H9 (cell line): ENCODE results near the gene GXYLT2. TPM values are rescaled to one million over a fixed set of nuclear protein-coding genes. Genes with fewer than 3 reads are reported as not detected.

Experiments
- DNase-seq: peaks from one replicate; pipeline ENCODE4 v3.0.0-alpha.2; 2017
- H2AFZ ChIP-seq: one replicate; pipeline ENCODE4 v1.6.1; 2013; ENCODE audit warnings: mild to moderate bottlenecking, low read length, control low read depth, moderate library complexity
- H2AK5ac ChIP-seq: 2 replicates; pipeline ENCODE4 v1.6.1; 2013; ENCODE audit warnings: low read length, control low read depth, mixed read lengths; ENCODE audit not compliant: insufficient read length
- H2BK120ac ChIP-seq: one replicate; pipeline ENCODE4 v1.6.1; 2013; ENCODE audit warnings: low read depth, mild to moderate bottlenecking, low read length, control low read depth, inconsistent platforms; ENCODE audit not compliant: poor library complexity, severe bottlenecking
- H2BK12ac ChIP-seq: 2 replicates; pipeline ENCODE4 v1.6.1; 2013; ENCODE audit warnings: low read length, control low read depth, mixed read lengths, low read depth; ENCODE audit not compliant: insufficient read length
- H2BK15ac ChIP-seq: 2 replicates; pipeline ENCODE4 v1.6.1; 2013; ENCODE audit warnings: low read depth, low read length, control low read depth
- H2BK20ac ChIP-seq: one replicate; pipeline ENCODE4 v1.6.1; 2013; ENCODE audit warnings: low read depth, mild to moderate bottlenecking, low read length, control low read depth, inconsistent platforms; ENCODE audit not compliant: poor library complexity, severe bottlenecking
- H2BK5ac ChIP-seq: 2 replicates; pipeline ENCODE4 v1.6.1; 2013; ENCODE audit warnings: low read length, control low read depth, mixed read lengths; ENCODE audit not compliant: insufficient read length
- H3K14ac ChIP-seq: 2 replicates; pipeline ENCODE4 v1.6.1; 2013; ENCODE audit warnings: low read length, control low read depth; ENCODE audit not compliant: insufficient read depth
- H3K18ac ChIP-seq: 2 replicates; pipeline ENCODE4 v1.6.1; 2013; ENCODE audit warnings: low read depth, mild to moderate bottlenecking, mixed read lengths, low read length, control low read depth; ENCODE audit not compliant: insufficient read length
- H3K23ac ChIP-seq: 2 replicates; pipeline ENCODE4 v1.6.1; 2013; ENCODE audit warnings: low read length, control low read depth, mixed read lengths, low read depth; ENCODE audit not compliant: insufficient read length
- H3K23me2 ChIP-seq: 2 replicates; pipeline ENCODE4 v1.6.1; 2013; ENCODE audit warnings: low read depth, mild to moderate bottlenecking, mixed read lengths, low read length, control low read depth; ENCODE audit not compliant: insufficient read length, poor library complexity, severe bottlenecking
- H3K27ac ChIP-seq: 2 replicates; pipeline ENCODE4 v1.5.1; 2013; ENCODE audit warnings: low read length, control low read depth, mixed read lengths, low read depth; ENCODE audit not compliant: insufficient read length
- H3K27me3 ChIP-seq: 2 replicates; pipeline ENCODE4 v1.6.1; 2013; ENCODE audit warnings: low read length, control low read depth, inconsistent platforms; ENCODE audit not compliant: insufficient read depth
- H3K4ac ChIP-seq: 2 replicates; pipeline ENCODE4 v1.6.1; 2013; ENCODE audit warnings: low read depth, mild to moderate bottlenecking, control low read depth, inconsistent platforms, low read length, moderate library complexity
- H3K4me1 ChIP-seq: 2 replicates; pipeline ENCODE4 v1.6.1; 2013; ENCODE audit warnings: low read length, control low read depth, inconsistent platforms; ENCODE audit not compliant: insufficient read depth
- H3K4me2 ChIP-seq: 2 replicates; pipeline ENCODE4 v1.6.1; 2013; ENCODE audit warnings: low read length, control low read depth, mixed read lengths; ENCODE audit not compliant: insufficient read length, insufficient read depth
- H3K56ac ChIP-seq: 2 replicates; pipeline ENCODE4 v1.6.1; 2013; ENCODE audit warnings: low read depth, mild to moderate bottlenecking, mixed read lengths, low read length, control low read depth; ENCODE audit not compliant: insufficient read length
- H3K79me1 ChIP-seq: 2 replicates; pipeline ENCODE4 v1.6.1; 2013; ENCODE audit warnings: low read depth, mild to moderate bottlenecking, moderate library complexity, low read length, control low read depth, inconsistent platforms; ENCODE audit not compliant: insufficient read depth, poor library complexity, severe bottlenecking
- H3K79me2 ChIP-seq: 2 replicates; pipeline ENCODE4 v1.6.1; 2013; ENCODE audit warnings: low read length, control low read depth, inconsistent platforms; ENCODE audit not compliant: insufficient read depth
- H3K9ac ChIP-seq: 2 replicates; pipeline ENCODE4 v1.6.1; 2013; ENCODE audit warnings: low read length, control low read depth, mixed read lengths; ENCODE audit not compliant: insufficient read length; ENCODE audit errors: extremely low read depth
- H3K9me3 ChIP-seq: one replicate; pipeline ENCODE4 v1.6.1; 2013; ENCODE audit warnings: low read depth, low read length, inconsistent platforms; ENCODE audit not compliant: control insufficient read depth
- H3T11ph ChIP-seq: one replicate; pipeline ENCODE4 v1.6.1; 2013; ENCODE audit warnings: mild to moderate bottlenecking, low read length, control low read depth, inconsistent platforms
- H4K20me1 ChIP-seq: one replicate; pipeline ENCODE4 v1.6.1; 2013; ENCODE audit not compliant: control insufficient read depth, insufficient read length, insufficient read depth
- H4K5ac ChIP-seq: 2 replicates; pipeline ENCODE4 v1.6.1; 2013; ENCODE audit warnings: low read depth, mild to moderate bottlenecking, mixed read lengths, low read length, control low read depth; ENCODE audit not compliant: insufficient read length
- H4K8ac ChIP-seq: replicated peaks from 2 replicates; pipeline ENCODE4 v1.6.1; 2013; ENCODE audit warnings: low read length, control low read depth, mixed read lengths, low read depth; ENCODE audit not compliant: insufficient read length
- H4K91ac ChIP-seq: 2 replicates; pipeline ENCODE4 v1.6.1; 2013; ENCODE audit warnings: low read depth, mild to moderate bottlenecking, moderate library complexity, mixed read lengths, low read length, control low read depth; ENCODE audit not compliant: insufficient read length
- H3K27ac Mint-ChIP-seq, 3 experiments: 2 replicates in 2 of 3; 3 replicates in 1 of 3; pipeline ENCODE4 v1.8.0; 2020 to 2021; ENCODE audit warnings: mixed read lengths in 3 of 3, mild to moderate bottlenecking in 1 of 3, moderate library complexity in 1 of 3
- H3K27me3 Mint-ChIP-seq: 2 replicates; pipeline ENCODE4 v1.8.0; 2021; ENCODE audit warnings: low read depth, mild to moderate bottlenecking, moderate library complexity, mixed read lengths
- H3K36me3 Mint-ChIP-seq, 3 experiments: 2 replicates in 2 of 3; 3 replicates in 1 of 3; pipeline ENCODE4 v1.8.0; 2020 to 2021; ENCODE audit warnings: low read depth in 3 of 3, mixed read lengths in 3 of 3; ENCODE audit not compliant: insufficient read depth in 1 of 3
- H3K4me1 Mint-ChIP-seq, 2 experiments: 2 replicates each; pipeline ENCODE4 v1.8.0; 2020; ENCODE audit warnings: mixed read lengths in 2 of 2
- H3K4me3 Mint-ChIP-seq, 2 experiments: 2 replicates in 1 of 2; 3 replicates in 1 of 2; pipeline ENCODE4 v1.8.0; 2020 to 2021; ENCODE audit warnings: mild to moderate bottlenecking in 2 of 2, mixed read lengths in 2 of 2, moderate library complexity in 1 of 2
- H3K9me3 Mint-ChIP-seq, 2 experiments: 2 replicates in 1 of 2; 3 replicates in 1 of 2; pipeline ENCODE4 v1.8.0; 2020; ENCODE audit warnings: mild to moderate bottlenecking in 2 of 2, mixed read lengths in 2 of 2, moderate library complexity in 1 of 2
- WGBS: extraction: QIAGEN DNeasy Blood & Tissue Kit; methylation state at CpG from one replicate; pipeline ENCODE4 v1.1.7; 2013; ENCODE audit warnings: missing lambda C conversion rate, low lambda C conversion rate, mixed read lengths; ENCODE audit not compliant: insufficient read length; ENCODE audit errors: extremely low coverage; 5-methylcytosine and 5-hydroxymethylcytosine counted together
- total RNA-seq: library from RNA; stranded (reverse); gene quantifications from 2 replicates; pipeline ENCODE4 v1.2.1, GENCODE V29; 2021
- TF ChIP-seq, protein P1 (sequence below): fragments of 200-600 bp; sonication (generic); conservative IDR thresholded peaks from 3 replicates; pipeline ENCODE4 v1.8.0; 2021; ENCODE audit warnings: antibody characterized with exemption, mild to moderate bottlenecking

The GXYLT2 gene
- total RNA-seq, 1 experiment from 2014 or later, result 2.0 TPM

DNA sequence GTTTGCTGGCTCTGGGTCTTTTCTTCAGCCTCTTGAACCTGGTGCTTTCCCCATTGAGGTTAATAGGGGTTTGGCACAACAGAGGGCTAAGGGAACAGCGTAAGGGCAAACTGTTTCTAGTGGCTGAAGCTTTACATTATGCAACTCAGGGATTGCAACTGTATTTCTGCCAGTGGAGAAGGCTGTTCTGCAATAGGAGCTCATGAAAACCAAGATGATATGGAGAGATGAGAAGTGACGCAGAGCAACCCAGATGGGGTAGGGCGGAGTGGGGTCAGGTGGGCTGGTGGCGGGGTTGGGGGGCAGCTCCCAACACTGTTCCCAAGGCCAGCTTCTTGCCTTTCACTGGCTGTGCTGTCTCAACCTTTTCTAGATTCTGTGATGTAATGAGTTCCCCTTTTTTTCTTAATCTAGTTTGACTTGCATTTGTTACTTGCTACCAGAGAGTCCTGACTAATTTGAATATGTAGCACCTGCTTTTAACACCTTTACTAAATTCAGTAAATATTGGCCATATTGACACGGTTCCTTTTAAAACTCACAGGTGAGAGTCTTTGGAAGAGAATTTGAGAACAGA lies 7.2 kb downstream of the GXYLT2 start:
- H3K4ac ChIP-seq, result no peak overlapping the region
- no peak overlapping the region for H3K18ac ChIP-seq
- H2BK120ac ChIP-seq, result no peak overlapping the region
- H3K79me2 ChIP-seq, result no peaks in the 10 kb centered on the region
- H3K9me3 ChIP-seq, result no peaks in the 10 kb centered on the region
- no peak overlapping the region for H2BK15ac ChIP-seq
- TF ChIP-seq, protein P1, sequence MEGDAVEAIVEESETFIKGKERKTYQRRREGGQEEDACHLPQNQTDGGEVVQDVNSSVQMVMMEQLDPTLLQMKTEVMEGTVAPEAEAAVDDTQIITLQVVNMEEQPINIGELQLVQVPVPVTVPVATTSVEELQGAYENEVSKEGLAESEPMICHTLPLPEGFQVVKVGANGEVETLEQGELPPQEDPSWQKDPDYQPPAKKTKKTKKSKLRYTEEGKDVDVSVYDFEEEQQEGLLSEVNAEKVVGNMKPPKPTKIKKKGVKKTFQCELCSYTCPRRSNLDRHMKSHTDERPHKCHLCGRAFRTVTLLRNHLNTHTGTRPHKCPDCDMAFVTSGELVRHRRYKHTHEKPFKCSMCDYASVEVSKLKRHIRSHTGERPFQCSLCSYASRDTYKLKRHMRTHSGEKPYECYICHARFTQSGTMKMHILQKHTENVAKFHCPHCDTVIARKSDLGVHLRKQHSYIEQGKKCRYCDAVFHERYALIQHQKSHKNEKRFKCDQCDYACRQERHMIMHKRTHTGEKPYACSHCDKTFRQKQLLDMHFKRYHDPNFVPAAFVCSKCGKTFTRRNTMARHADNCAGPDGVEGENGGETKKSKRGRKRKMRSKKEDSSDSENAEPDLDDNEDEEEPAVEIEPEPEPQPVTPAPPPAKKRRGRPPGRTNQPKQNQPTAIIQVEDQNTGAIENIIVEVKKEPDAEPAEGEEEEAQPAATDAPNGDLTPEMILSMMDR, result no peak
- H2AK5ac ChIP-seq, result no peak overlapping the region
- H3K23me2 ChIP-seq, result no peaks in the 10 kb centered on the region
- no peak overlapping the region for H4K91ac ChIP-seq
- no peak for DNase-seq
- no peak overlapping the region for H2BK12ac ChIP-seq
- H2BK20ac ChIP-seq, result no peak overlapping the region
- no peak overlapping the region for H3T11ph ChIP-seq
- H3K23ac ChIP-seq, result no peak overlapping the region
- Mint-ChIP-seq H3K9me3 (no peaks in the 10 kb centered on the region), H3K27ac (no peak overlapping the region), H3K4me1 (peaks cover 0 to 13% of the 10 kb centered on the region in 2 experiments; a peak in 3 of 4 replicates), H3K36me3 (no peaks in the 10 kb centered on the region), H3K27me3 (peaks cover 36% of the 10 kb centered on the region), H3K4me3 (no peak overlapping the region)
- no peaks in the 10 kb centered on the region for H3K27me3 ChIP-seq
- H2BK5ac ChIP-seq, result no peak overlapping the region
- H3K14ac ChIP-seq, result no peak overlapping the region
- H3K9ac ChIP-seq, result no peak overlapping the region
- H4K20me1 ChIP-seq, result no peaks in the 10 kb centered on the region
- H3K4me2 ChIP-seq, result no peak overlapping the region
- H3K79me1 ChIP-seq, result no peaks in the 10 kb centered on the region
- no peak overlapping the region for H3K56ac ChIP-seq
- no peak overlapping the region for H2AFZ ChIP-seq
- no peak overlapping the region for H4K5ac ChIP-seq
- H3K4me1 ChIP-seq, result no peaks in the 10 kb centered on the region
- H3K27ac ChIP-seq, result no peak overlapping the region
- WGBS, result no CpG with 5 or more reads among the region's 5 CpGs
- H4K8ac ChIP-seq, result no peak overlapping the region
